ENCODE measurements around the gene FAM200C. TPM values are rescaled to one million over a fixed set of nuclear protein-coding genes. Genes with fewer than 3 reads are reported as not detected.

Gene FAM200C
- total RNA-seq, 1 donor from 2014 or later = 1.9 TPM

Other genes with a start within 250 kb of the FAM200C start
- not detected for gene FABP6, start 170.5 kb downstream of the FAM200C start, total RNA-seq
- gene CCNJL, start 87.5 kb downstream of the FAM200C start, total RNA-seq = 0.80 TPM
- gene C1QTNF2, start 29.4 kb downstream of the FAM200C start, total RNA-seq = 0.64 TPM
- gene SLU7, start 19.0 kb upstream of the FAM200C start, total RNA-seq = 44.2 TPM
- 1.3 TPM for gene PTTG1, start 21.8 kb upstream of the FAM200C start, total RNA-seq

Measured in mesenteric fat pad (tissue), 1 donor.